SK-N-SH (cell line): ENCODE results near the gene RBPJL. TPM values are rescaled to one million over a fixed set of nuclear protein-coding genes. Genes with fewer than 3 reads are reported as not detected.

Source experiments
- ELF1 ChIP-seq: IDR thresholded peaks from 2 replicates; pipeline ENCODE4 v1.4.0; 2012
- FOSL2 ChIP-seq: IDR thresholded peaks from 2 replicates; pipeline ENCODE4 v1.4.0; 2012; ENCODE audit warnings: low read depth, mild to moderate bottlenecking, moderate library complexity, borderline replicate concordance
- FOXJ3 ChIP-seq: sonication (generic); formaldehyde crosslinking; IDR thresholded peaks from 2 replicates; pipeline ENCODE4 v1.5.1; 2020; ENCODE audit warnings: mild to moderate bottlenecking, missing genetic modification reagents
- FOXM1 ChIP-seq: IDR thresholded peaks from 2 replicates; pipeline ENCODE4 v1.4.0; 2012; ENCODE audit warnings: low read depth, mild to moderate bottlenecking
- GATA2 ChIP-seq: sonication (generic); formaldehyde crosslinking; IDR thresholded peaks from 2 replicates; pipeline ENCODE4 v1.5.0; 2020; ENCODE audit warnings: mild to moderate bottlenecking, missing genetic modification reagents
- IRF3 ChIP-seq: fragments of 150-350 bp; IDR thresholded peaks from 2 replicates; pipeline ENCODE4 v1.6.1; 2016; ENCODE audit warnings: mild to moderate bottlenecking, low read depth, low read length
- JUND ChIP-seq: IDR thresholded peaks from 2 replicates; pipeline ENCODE4 v1.4.0; 2012
- MEF2A ChIP-seq: IDR thresholded peaks from 2 replicates; pipeline ENCODE4 v1.4.0; 2012; ENCODE audit warnings: low read depth, borderline replicate concordance
- RAD21 ChIP-seq: IDR thresholded peaks from 2 replicates; pipeline ENCODE4 v1.6.1; 2012; ENCODE audit warnings: mild to moderate bottlenecking, low read length
- RCOR1 ChIP-seq: fragments of 150-350 bp; IDR thresholded peaks from 2 replicates; pipeline ENCODE4 v1.6.1; 2017; ENCODE audit warnings: antibody characterized with exemption, low read length
- SIN3A ChIP-seq: IDR thresholded peaks from 2 replicates; pipeline ENCODE4 v1.6.1; 2012; ENCODE audit warnings: low read depth, mild to moderate bottlenecking, low read length, moderate library complexity, borderline replicate concordance
- TCF12 ChIP-seq: IDR thresholded peaks from 2 replicates; pipeline ENCODE4 v1.4.0; 2012
- TEAD4 ChIP-seq: IDR thresholded peaks from 2 replicates; pipeline ENCODE4 v1.4.0; 2012; ENCODE audit warnings: mild to moderate bottlenecking, borderline replicate concordance; ENCODE audit not compliant: insufficient read depth
- YY1 ChIP-seq: IDR thresholded peaks from 2 replicates; pipeline ENCODE4 v1.4.0; 2012; ENCODE audit warnings: low read depth, mild to moderate bottlenecking
- polyA plus RNA-seq, 3 experiments: library from polyadenylated mRNA; depleted of rRNA; stranded (reverse); fragments of >200 nt; gene quantifications; 2 replicates each; pipeline ENCODE4 v1.2.3, GENCODE V29; 2012
- TF ChIP-seq, protein P1 (sequence below): IDR thresholded peaks from 2 replicates; pipeline ENCODE4; 2012
- TF ChIP-seq, protein P2 (sequence below): IDR thresholded peaks from 2 replicates; pipeline ENCODE4 v1.4.0; 2012; ENCODE audit warnings: low read depth, borderline replicate concordance
- TF ChIP-seq, protein P3 (sequence below): fragments of 150-350 bp; IDR thresholded peaks from 2 replicates; pipeline ENCODE4 v1.6.1; 2017; ENCODE audit warnings: antibody characterized with exemption, low read length, low read depth, borderline replicate concordance
- TF ChIP-seq, protein P4 (sequence below): IDR thresholded peaks from 2 replicates; pipeline ENCODE4 v1.4.0; 2012; ENCODE audit warnings: low read depth

Gene RBPJL
- polyA plus RNA-seq, 1 of the 3 experiments (the other 2 are of a cell fraction) = not detected

DNA sequence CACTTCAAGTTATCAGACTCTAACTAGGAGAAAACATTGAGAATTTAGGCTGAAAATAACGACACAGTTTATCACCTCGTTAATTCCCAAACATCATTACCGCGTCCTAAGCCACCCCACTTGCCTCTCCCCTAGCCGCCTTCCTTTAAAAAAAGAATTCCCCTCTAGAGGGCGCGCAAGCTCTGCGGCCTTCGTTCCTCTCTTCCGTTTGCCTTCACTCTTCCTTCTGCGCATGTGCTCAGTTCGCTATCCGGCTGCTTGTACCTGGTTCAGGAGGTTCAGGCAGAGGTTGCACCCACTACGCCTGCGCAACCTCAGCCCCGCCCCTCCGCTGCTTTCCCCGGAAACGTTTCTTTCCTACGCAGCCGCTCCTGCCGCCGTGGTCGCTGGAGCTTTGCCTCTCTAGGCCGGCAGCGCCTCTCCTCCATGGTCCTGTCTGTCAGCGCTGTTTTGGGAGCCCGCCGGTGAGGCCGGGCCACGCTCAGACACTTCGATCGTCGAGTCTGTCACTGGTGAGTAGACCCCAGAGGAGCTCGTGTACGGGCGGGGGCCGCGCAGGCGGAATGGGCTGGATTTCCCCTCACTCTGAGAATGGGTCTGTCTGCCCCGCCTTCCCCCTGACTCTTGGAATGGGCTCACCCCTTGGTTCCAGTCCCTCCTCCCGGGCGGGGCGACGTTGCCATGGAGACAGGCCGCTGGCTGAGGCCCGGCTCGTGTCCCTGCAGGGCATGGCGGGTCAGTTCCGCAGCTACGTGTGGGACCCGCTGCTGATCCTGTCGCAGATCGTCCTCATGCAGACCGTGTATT lies 56.4 kb downstream of the RBPJL start, which contains the start of gene SYS1 (continued):
- TF ChIP-seq, protein P1, sequence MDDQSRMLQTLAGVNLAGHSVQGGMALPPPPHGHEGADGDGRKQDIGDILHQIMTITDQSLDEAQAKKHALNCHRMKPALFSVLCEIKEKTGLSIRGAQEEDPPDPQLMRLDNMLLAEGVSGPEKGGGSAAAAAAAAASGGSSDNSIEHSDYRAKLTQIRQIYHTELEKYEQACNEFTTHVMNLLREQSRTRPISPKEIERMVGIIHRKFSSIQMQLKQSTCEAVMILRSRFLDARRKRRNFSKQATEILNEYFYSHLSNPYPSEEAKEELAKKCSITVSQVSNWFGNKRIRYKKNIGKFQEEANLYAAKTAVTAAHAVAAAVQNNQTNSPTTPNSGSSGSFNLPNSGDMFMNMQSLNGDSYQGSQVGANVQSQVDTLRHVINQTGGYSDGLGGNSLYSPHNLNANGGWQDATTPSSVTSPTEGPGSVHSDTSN = peak; percentile 47
- TF ChIP-seq, protein P2, sequence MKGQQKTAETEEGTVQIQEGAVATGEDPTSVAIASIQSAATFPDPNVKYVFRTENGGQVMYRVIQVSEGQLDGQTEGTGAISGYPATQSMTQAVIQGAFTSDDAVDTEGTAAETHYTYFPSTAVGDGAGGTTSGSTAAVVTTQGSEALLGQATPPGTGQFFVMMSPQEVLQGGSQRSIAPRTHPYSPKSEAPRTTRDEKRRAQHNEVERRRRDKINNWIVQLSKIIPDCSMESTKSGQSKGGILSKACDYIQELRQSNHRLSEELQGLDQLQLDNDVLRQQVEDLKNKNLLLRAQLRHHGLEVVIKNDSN = no peak
- TF ChIP-seq, protein P3, sequence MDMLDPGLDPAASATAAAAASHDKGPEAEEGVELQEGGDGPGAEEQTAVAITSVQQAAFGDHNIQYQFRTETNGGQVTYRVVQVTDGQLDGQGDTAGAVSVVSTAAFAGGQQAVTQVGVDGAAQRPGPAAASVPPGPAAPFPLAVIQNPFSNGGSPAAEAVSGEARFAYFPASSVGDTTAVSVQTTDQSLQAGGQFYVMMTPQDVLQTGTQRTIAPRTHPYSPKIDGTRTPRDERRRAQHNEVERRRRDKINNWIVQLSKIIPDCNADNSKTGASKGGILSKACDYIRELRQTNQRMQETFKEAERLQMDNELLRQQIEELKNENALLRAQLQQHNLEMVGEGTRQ = no peak
- TF ChIP-seq IRF3 (no peak), TCF12 (peak; percentile 16; the same call in 1 of the 2 replicates), FOXJ3 (CRISPR knock-in tag) (no peak), GATA2 (CRISPR knock-in tag) (no peak), TEAD4 (no peak), JUND (no peak), FOSL2 (no peak), RAD21 (peak; percentile 87), FOXM1 (no peak), SIN3A (peak; percentile 62), ELF1 (peak; percentile 87), RCOR1 (no peak), MEF2A (no peak), YY1 (0 out of 2 replicates have a peak, but pooled peaks have one; percentile 44)
- TF ChIP-seq, protein P4, sequence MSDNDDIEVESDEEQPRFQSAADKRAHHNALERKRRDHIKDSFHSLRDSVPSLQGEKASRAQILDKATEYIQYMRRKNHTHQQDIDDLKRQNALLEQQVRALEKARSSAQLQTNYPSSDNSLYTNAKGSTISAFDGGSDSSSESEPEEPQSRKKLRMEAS = no peak; the same call in 1 of the 2 replicates
